Measurements from ENCODE around the gene SCP2.
"Not testable (repeated sequence)": the region's sequence is repeated elsewhere in the genome, so short reads cannot be mapped to it uniquely, and the experiment has no call there.

Gene SCP2

GRCh38 chr1:52917156-52917555 lies 9.9 kb upstream of the SCP2 start:
- DNase-seq (ENCODE audit: low read depth), result no peak

- no peak for DNase-seq (ENCODE audit: low read depth)
Observed at GRCh38 chr1:52917581-52917980, 9.5 kb upstream of the SCP2 start.

GRCh38 chr1:52918201-52918600 lies 8.9 kb upstream of the SCP2 start:
- no peak for DNase-seq (ENCODE audit: low read depth)

- DNase-seq (ENCODE audit: low read depth), result no peak
Observed at GRCh38 chr1:52919051-52919722, 7.9 kb upstream of the SCP2 start.

- DNase-seq (ENCODE audit: low read depth), result no peak
Observed at GRCh38 chr1:52919723-52920483, 7.2 kb upstream of the SCP2 start.

- DNase-seq (ENCODE audit: low read depth), result no peak
Observed at GRCh38 chr1:52920791-52921291, 6.2 kb upstream of the SCP2 start.

- no peak for DNase-seq (ENCODE audit: low read depth)
Observed at GRCh38 chr1:52925571-52926005, 1.5 kb upstream of the SCP2 start.

- DNase-seq (ENCODE audit: low read depth), result no peak
Observed at GRCh38 chr1:52926864-52927211, 238 bp upstream of the SCP2 start.

- no peak for DNase-seq (ENCODE audit: low read depth)
Observed at GRCh38 chr1:52928015-52928404, 934 bp downstream of the SCP2 start.

- no peak for DNase-seq (ENCODE audit: low read depth)
Observed at GRCh38 chr1:52929019-52929418, 1.9 kb downstream of the SCP2 start.

GRCh38 chr1:52937433-52938182 lies 10.5 kb downstream of the SCP2 start:
- no peak for DNase-seq (ENCODE audit: low read depth)

- no peak for DNase-seq (ENCODE audit: low read depth)
Observed at GRCh38 chr1:52938183-52938451, 11.0 kb downstream of the SCP2 start.

- no peak for DNase-seq (ENCODE audit: low read depth)
Observed at GRCh38 chr1:52943876-52944416, 16.9 kb downstream of the SCP2 start.

GRCh38 chr1:52944566-52944965 lies 17.5 kb downstream of the SCP2 start:
- DNase-seq (ENCODE audit: low read depth), result no peak

- no peak for DNase-seq (ENCODE audit: low read depth)
Observed at GRCh38 chr1:52947490-52947889, 20.4 kb downstream of the SCP2 start.

GRCh38 chr1:52949602-52950001 lies 22.5 kb downstream of the SCP2 start:
- not testable (repeated sequence) for DNase-seq (ENCODE audit: low read depth)

GRCh38 chr1:52952112-52952511 lies 25.0 kb downstream of the SCP2 start:
- no peak for DNase-seq (ENCODE audit: low read depth)

GRCh38 chr1:52955129-52955970 lies 28.3 kb downstream of the SCP2 start:
- peak; percentile 54 for DNase-seq (ENCODE audit: low read depth)

- DNase-seq (ENCODE audit: low read depth), result no peak
Observed at GRCh38 chr1:52963101-52963500, 36.0 kb downstream of the SCP2 start.

- DNase-seq (ENCODE audit: low read depth), result no peak
Observed at GRCh38 chr1:52967666-52968065, 40.6 kb downstream of the SCP2 start.

- DNase-seq (ENCODE audit: low read depth), result not testable (repeated sequence)
Observed at GRCh38 chr1:52969234-52969633, 42.2 kb downstream of the SCP2 start.

GRCh38 chr1:52970149-52970548 lies 43.1 kb downstream of the SCP2 start:
- no peak for DNase-seq (ENCODE audit: low read depth)
